ENCODE results near the gene ANXA5.
A peak's percentile ranks its signal among the peaks of the same experiment; 100 is the strongest.
"Not testable (repeated sequence)": the region's sequence is repeated elsewhere in the genome, so short reads cannot be mapped to it uniquely, and the experiment has no call there.

Gene ANXA5

GRCh38 chr4:121674696-121675095 is 22.1 kb downstream of the ANXA5 start:
- no peak for TF ChIP-seq CTCF (IDR thresholded peaks at IDR 0.05; ENCODE audit: low read length, missing control alignments)
- H3K4me3 ChIP-seq (replicated peaks; ENCODE audit: low read depth, low read length): no peak overlapping the region
- DNase-seq (ENCODE audit: low read depth): no peak

GRCh38 chr4:121674191-121674590 is 22.6 kb downstream of the ANXA5 start:
- no peak for DNase-seq (ENCODE audit: low read depth)
- TF ChIP-seq CTCF (IDR thresholded peaks at IDR 0.05; ENCODE audit: low read length, missing control alignments): no peak
- H3K4me3 ChIP-seq (replicated peaks; ENCODE audit: low read depth, low read length): no peak overlapping the region

- no peak overlapping the region for H3K4me3 ChIP-seq (replicated peaks; ENCODE audit: low read depth, low read length)
- no peak for TF ChIP-seq CTCF (IDR thresholded peaks at IDR 0.05; ENCODE audit: low read length, missing control alignments)
- no peak for DNase-seq (ENCODE audit: low read depth)
These were observed 27.6 kb downstream of the ANXA5 start for GRCh38 chr4:121669163-121669550.

GRCh38 chr4:121668368-121669162 is 28.2 kb downstream of the ANXA5 start:
- TF ChIP-seq CTCF (IDR thresholded peaks at IDR 0.05; ENCODE audit: low read length, missing control alignments): no peak
- H3K4me3 ChIP-seq (replicated peaks; ENCODE audit: low read depth, low read length): no peak overlapping the region
- peak; percentile 89 for DNase-seq (ENCODE audit: low read depth)

- no peak for DNase-seq (ENCODE audit: low read depth)
- no peak overlapping the region for H3K4me3 ChIP-seq (replicated peaks; ENCODE audit: low read depth, low read length)
- TF ChIP-seq CTCF (IDR thresholded peaks at IDR 0.05; ENCODE audit: low read length, missing control alignments): no peak
These were observed 30.6 kb downstream of the ANXA5 start for GRCh38 chr4:121666091-121666679.

GRCh38 chr4:121665371-121665770 is 31.4 kb downstream of the ANXA5 start:
- no peak for TF ChIP-seq CTCF (IDR thresholded peaks at IDR 0.05; ENCODE audit: low read length, missing control alignments)
- DNase-seq (ENCODE audit: low read depth): no peak
- no peak overlapping the region for H3K4me3 ChIP-seq (replicated peaks; ENCODE audit: low read depth, low read length)

- H3K4me3 ChIP-seq (replicated peaks; ENCODE audit: low read depth, low read length): no peak overlapping the region
- no peak for TF ChIP-seq CTCF (IDR thresholded peaks at IDR 0.05; ENCODE audit: low read length, missing control alignments)
These were observed 34.6 kb downstream of the ANXA5 start for GRCh38 chr4:121662225-121662624.

GRCh38 chr4:121660175-121660933 is 36.4 kb downstream of the ANXA5 start:
- DNase-seq (ENCODE audit: low read depth): peak; percentile 34
- H3K4me3 ChIP-seq (replicated peaks; ENCODE audit: low read depth, low read length): not testable (repeated sequence)

More at GRCh38 chr4:121662225-121662624, 34.6 kb downstream of the ANXA5 start:
- no peak for DNase-seq (ENCODE audit: low read depth)
